Measurements from ENCODE around the gene OAS2. TPM values are rescaled to one million over a fixed set of nuclear protein-coding genes. Genes with fewer than 3 reads are reported as not detected.
A peak's percentile ranks its signal among the peaks of the same experiment; 100 is the strongest.

The OAS2 gene, protein sequence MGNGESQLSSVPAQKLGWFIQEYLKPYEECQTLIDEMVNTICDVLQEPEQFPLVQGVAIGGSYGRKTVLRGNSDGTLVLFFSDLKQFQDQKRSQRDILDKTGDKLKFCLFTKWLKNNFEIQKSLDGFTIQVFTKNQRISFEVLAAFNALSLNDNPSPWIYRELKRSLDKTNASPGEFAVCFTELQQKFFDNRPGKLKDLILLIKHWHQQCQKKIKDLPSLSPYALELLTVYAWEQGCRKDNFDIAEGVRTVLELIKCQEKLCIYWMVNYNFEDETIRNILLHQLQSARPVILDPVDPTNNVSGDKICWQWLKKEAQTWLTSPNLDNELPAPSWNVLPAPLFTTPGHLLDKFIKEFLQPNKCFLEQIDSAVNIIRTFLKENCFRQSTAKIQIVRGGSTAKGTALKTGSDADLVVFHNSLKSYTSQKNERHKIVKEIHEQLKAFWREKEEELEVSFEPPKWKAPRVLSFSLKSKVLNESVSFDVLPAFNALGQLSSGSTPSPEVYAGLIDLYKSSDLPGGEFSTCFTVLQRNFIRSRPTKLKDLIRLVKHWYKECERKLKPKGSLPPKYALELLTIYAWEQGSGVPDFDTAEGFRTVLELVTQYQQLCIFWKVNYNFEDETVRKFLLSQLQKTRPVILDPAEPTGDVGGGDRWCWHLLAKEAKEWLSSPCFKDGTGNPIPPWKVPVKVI
- total RNA-seq, result 100 to 1,000 TPM; 191 to 196 TPM

DNA sequence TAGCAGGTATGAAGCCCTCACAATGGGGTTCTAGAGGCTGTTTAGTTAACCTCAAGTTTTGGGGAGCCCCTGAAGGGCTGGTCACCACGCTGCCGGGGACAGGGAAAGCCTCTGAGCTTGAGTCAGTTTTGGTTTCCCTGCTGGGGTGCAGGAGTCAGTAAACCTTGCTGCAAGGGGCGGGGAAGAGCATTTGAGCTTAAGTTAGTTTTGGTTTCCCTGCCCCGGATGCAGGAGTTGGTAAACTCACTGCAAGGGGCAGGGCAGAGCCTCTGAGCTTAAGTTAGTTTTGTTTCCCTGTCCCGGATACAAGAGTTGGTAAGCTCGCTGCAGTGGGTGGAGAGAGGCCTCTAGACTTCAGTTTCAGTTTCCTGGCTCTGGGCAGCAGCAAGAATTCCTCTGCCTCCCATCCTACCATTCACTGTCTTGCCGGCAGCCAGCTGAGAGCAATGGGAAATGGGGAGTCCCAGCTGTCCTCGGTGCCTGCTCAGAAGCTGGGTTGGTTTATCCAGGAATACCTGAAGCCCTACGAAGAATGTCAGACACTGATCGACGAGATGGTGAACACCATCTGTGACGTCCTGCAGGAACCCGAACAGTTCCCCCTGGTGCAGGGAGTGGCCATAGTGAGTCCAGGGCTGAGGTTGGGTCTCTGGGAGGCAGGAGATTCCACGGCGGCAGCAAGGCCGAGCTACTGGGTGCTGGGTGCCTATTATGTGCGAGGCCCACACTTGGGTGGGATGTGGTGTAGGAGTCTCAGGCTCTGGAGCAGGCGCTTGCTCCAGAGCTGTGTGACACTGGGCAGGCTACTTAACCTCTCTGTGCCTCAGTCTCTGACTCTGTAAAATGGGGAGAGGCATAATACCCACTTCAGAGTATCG is at the start of gene OAS2:
Gene OAS2 (plus strand): TSS at position 357 of the 878 bp plus-strand sequence. CDS start 90 bp downstream, at position 447.
- H3K36me3 Mint-ChIP-seq (ENCODE audit: low read depth), result peaks cover 48% of the 10 kb centered on the region
- H3K27ac Mint-ChIP-seq, result peak within 1 kb of the TSS; percentile 100
- CTCF ChIA-PET, result interaction anchor here (1.2 to 4.9 kb wide), 7 partner anchors 10 to 77 kb away, joined by 4 to 68 read pairs (median 9); partner anchors contain the start of genes OAS1 and OAS3
- H3K27me3 Mint-ChIP-seq (ENCODE audit: low read depth), result no peaks in the 10 kb centered on the region
- peak within 1 kb of the TSS; percentile 81 for H3K4me3 Mint-ChIP-seq
- intact Hi-C loops (cut with micrococcal nuclease), result loop anchor here (1.0 to 10.0 kb wide), 10 partner anchors 10 to 966 kb away; partner anchors contain the start of genes ERP29, OAS3, TMEM116 and TPCN1
- H3K9me3 Mint-ChIP-seq, result peaks cover 15% of the 10 kb centered on the region
- DNase-seq, result peak; percentile 93
- H3K4me1 Mint-ChIP-seq (ENCODE audit: low read depth), result peaks cover 36% of the 10 kb centered on the region

DNA sequence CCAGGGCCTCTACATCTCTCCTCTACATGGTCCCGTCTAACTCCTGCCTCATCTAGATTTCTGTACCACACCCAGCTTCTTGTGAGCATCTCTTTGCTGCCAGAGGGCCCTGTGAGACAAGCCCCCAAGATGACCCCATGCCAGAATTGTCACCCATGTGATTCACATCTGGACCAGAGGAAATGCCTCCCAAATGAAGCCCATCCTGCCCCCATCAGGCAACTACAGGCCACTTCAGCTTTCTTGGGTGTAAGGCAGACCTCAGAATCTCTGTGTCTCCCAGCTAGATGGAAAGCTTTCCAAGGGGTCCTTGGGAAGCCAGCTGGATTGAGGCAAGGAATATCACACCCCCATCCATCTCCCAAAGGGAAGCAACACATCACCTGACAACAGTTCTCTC is 49.3 kb upstream of the OAS2 start:
- H3K36me3 Mint-ChIP-seq (ENCODE audit: low read depth), result no peaks in the 10 kb centered on the region
- intact Hi-C loops (cut with micrococcal nuclease), result no loop called here
- no peak overlapping the region for H3K4me3 Mint-ChIP-seq
- H3K9me3 Mint-ChIP-seq, result peaks cover 6% of the 10 kb centered on the region
- no peaks in the 10 kb centered on the region for H3K4me1 Mint-ChIP-seq (ENCODE audit: low read depth)
- no peaks in the 10 kb centered on the region for H3K27me3 Mint-ChIP-seq (ENCODE audit: low read depth)
- DNase-seq, result no peak
- H3K27ac Mint-ChIP-seq, result no peak overlapping the region
- CTCF ChIA-PET, result interaction anchor here (0.9 kb wide), 1 partner anchor 34 kb away, joined by 3 read pairs; no protein-coding TSS in a partner anchor

- no peaks in the 10 kb centered on the region for H3K36me3 Mint-ChIP-seq (ENCODE audit: low read depth)
- H3K27ac Mint-ChIP-seq, result no peak overlapping the region
- H3K9me3 Mint-ChIP-seq, result peaks cover 6% of the 10 kb centered on the region
- H3K4me3 Mint-ChIP-seq, result no peak overlapping the region
- H3K4me1 Mint-ChIP-seq (ENCODE audit: low read depth), result peaks cover 3% of the 10 kb centered on the region
- intact Hi-C loops (cut with micrococcal nuclease), result no loop called here
- DNase-seq, result no peak
- no peaks in the 10 kb centered on the region for H3K27me3 Mint-ChIP-seq (ENCODE audit: low read depth)
- CTCF ChIA-PET, result interaction anchor here (0.9 kb wide), 1 partner anchor 33 kb away, joined by 3 read pairs; no protein-coding TSS in a partner anchor
Observed at GRCh38 chr12:112929715-112930114, 48.6 kb upstream of the OAS2 start.

DNA sequence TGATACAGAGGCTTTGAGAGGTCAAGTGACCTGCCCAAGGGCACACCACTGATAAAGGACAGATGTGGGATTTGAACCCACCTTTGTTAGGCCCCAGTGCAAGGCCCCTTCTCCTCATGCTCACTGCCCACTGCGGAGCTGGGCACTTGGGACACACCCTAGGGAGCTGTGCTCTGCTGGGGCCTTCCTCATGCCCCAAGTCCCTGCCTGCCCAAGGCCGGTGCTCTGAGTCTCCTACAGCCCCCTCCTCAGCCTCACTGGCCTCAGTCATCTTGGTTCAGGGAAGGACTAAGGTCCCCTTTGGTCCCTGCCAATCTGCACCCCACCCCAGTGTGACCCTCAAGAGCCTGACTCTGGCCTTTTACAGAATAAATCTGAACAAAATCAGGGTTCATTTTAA is 48.0 kb upstream of the OAS2 start:
- CTCF ChIA-PET, result no interaction called here
- H3K27me3 Mint-ChIP-seq (ENCODE audit: low read depth), result no peaks in the 10 kb centered on the region
- no peak overlapping the region for H3K27ac Mint-ChIP-seq
- H3K36me3 Mint-ChIP-seq (ENCODE audit: low read depth), result no peaks in the 10 kb centered on the region
- intact Hi-C loops (cut with micrococcal nuclease), result no loop called here
- H3K4me3 Mint-ChIP-seq, result no peak overlapping the region
- peaks cover 3% of the 10 kb centered on the region for H3K4me1 Mint-ChIP-seq (ENCODE audit: low read depth)
- H3K9me3 Mint-ChIP-seq, result peaks cover 6% of the 10 kb centered on the region
- DNase-seq, result no peak

DNA sequence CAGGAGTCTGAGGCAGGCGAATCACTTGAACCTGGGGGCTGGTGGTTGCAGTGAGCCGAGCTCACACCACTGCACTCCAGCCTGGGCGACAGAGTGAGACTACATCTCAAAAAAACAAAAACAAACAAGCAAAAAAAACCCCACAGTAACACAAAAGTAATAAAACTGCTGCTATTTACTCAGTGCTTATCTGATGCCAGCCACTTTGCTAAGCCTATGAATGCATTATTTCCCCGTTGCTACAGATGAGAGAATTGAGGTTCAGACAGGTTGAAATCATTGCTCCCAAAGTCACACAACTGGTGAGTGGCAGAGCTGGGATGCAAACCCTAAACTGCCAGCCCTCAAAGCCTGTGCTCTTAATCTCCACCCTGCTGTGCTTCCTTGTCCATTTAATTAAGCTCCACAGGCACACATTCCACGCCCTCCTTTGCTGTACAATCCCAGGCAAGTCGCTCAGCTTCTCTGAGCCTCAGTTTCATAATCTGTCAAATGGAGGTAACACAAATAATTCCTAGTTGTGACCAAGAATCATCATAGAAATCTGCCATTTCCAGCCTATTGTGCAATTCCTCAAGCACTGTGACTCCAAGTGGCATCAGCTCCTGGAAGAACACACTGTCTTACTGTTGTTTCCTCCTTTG is 45.7 kb upstream of the OAS2 start:
- intact Hi-C loops (cut with micrococcal nuclease), result no loop called here

DNA sequence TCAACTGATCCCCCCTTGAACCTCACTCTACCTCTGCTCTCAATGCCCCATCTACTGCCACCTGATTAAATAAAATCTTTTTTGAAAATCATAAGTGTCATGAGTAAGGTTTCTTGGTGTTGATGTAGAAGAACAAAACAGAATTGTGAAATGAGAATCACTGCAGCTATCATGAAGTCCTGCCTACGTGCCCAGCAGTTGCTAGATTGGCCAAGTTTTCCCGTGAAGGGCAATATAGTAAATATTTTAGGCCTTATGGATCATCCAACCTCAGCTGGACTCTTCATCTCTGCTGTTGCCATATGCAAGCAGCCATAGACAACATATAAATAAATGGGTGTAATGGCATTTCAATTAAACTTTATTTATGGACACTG is 45.2 kb upstream of the OAS2 start:
- no peak for DNase-seq
- no peak overlapping the region for H3K4me3 Mint-ChIP-seq
- intact Hi-C loops (cut with micrococcal nuclease), result no loop called here
- no peaks in the 10 kb centered on the region for H3K9me3 Mint-ChIP-seq
- peaks cover 14% of the 10 kb centered on the region for H3K4me1 Mint-ChIP-seq (ENCODE audit: low read depth)
- no peak overlapping the region for H3K27ac Mint-ChIP-seq
- CTCF ChIA-PET, result interaction anchor here (2.2 to 2.3 kb wide), 2 partner anchors 10 to 32 kb away, joined by 5 to 10 read pairs; no protein-coding TSS in a partner anchor
- H3K36me3 Mint-ChIP-seq (ENCODE audit: low read depth), result peaks cover 1% of the 10 kb centered on the region
- H3K27me3 Mint-ChIP-seq (ENCODE audit: low read depth), result no peaks in the 10 kb centered on the region

More for the DNA sequence above, 45.7 kb upstream of the OAS2 start:
- Mint-ChIP-seq H3K4me3 (no peak overlapping the region), H3K4me1 (ENCODE audit: low read depth) (peaks cover 9% of the 10 kb centered on the region), H3K27ac (no peak overlapping the region), H3K27me3 (ENCODE audit: low read depth) (no peaks in the 10 kb centered on the region), H3K36me3 (ENCODE audit: low read depth) (no peaks in the 10 kb centered on the region), H3K9me3 (peaks cover 3% of the 10 kb centered on the region)
- CTCF ChIA-PET, result interaction anchor here (2.2 to 2.3 kb wide), 2 partner anchors 11 to 32 kb away, joined by 5 to 10 read pairs; no protein-coding TSS in a partner anchor
- DNase-seq, result no peak

- Mint-ChIP-seq H3K4me1 (ENCODE audit: low read depth) (peaks cover 31% of the 10 kb centered on the region), H3K27me3 (ENCODE audit: low read depth) (no peaks in the 10 kb centered on the region), H3K4me3 (no peak overlapping the region), H3K27ac (no peak overlapping the region), H3K36me3 (ENCODE audit: low read depth) (peaks cover 1% of the 10 kb centered on the region), H3K9me3 (no peaks in the 10 kb centered on the region)
- CTCF ChIA-PET, result no interaction called here
- no peak for DNase-seq
- intact Hi-C loops (cut with micrococcal nuclease), result loop anchor here (2.0 kb wide), 1 partner anchor 29 kb away; the partner anchor contains the start of gene OAS1
Observed at GRCh38 chr12:112936264-112936663, 42.1 kb upstream of the OAS2 start.

GRCh38 chr12:112936927-112937326 is 41.4 kb upstream of the OAS2 start:
- Mint-ChIP-seq H3K4me1 (ENCODE audit: low read depth) (peaks cover 31% of the 10 kb centered on the region), H3K9me3 (no peaks in the 10 kb centered on the region), H3K27ac (no peak overlapping the region), H3K27me3 (ENCODE audit: low read depth) (no peaks in the 10 kb centered on the region), H3K36me3 (ENCODE audit: low read depth) (peaks cover 1% of the 10 kb centered on the region), H3K4me3 (peak overlapping the region; percentile 3)
- CTCF ChIA-PET, result interaction anchor here (0.9 to 1.6 kb wide), 2 partner anchors 30 to 37 kb away, joined by 3 to 5 read pairs; partner anchors contain the start of gene OAS1
- DNase-seq, result no peak
- intact Hi-C loops (cut with micrococcal nuclease), result loop anchor here (2.0 kb wide), 1 partner anchor 30 kb away; the partner anchor contains the start of gene OAS1

- DNase-seq, result peak; percentile 61
- peak within 1 kb of the TSS; percentile 80 for H3K4me3 Mint-ChIP-seq
- H3K4me1 Mint-ChIP-seq (ENCODE audit: low read depth), result peaks cover 31% of the 10 kb centered on the region
- peak within 1 kb of the TSS; percentile 67 for H3K27ac Mint-ChIP-seq
- no peaks in the 10 kb centered on the region for H3K27me3 Mint-ChIP-seq (ENCODE audit: low read depth)
- peaks cover 1% of the 10 kb centered on the region for H3K36me3 Mint-ChIP-seq (ENCODE audit: low read depth)
- no peaks in the 10 kb centered on the region for H3K9me3 Mint-ChIP-seq
- CTCF ChIA-PET, result interaction anchor here (0.9 to 1.6 kb wide), 6 partner anchors 31 to 55 kb away, joined by 3 to 9 read pairs (median 4); partner anchors contain the start of genes OAS1 and OAS2
- intact Hi-C loops (cut with micrococcal nuclease), result loop anchor here (1.0 to 2.0 kb wide), 3 partner anchors 31 to 40 kb away; partner anchors contain the start of genes OAS1 and OAS2
Observed at GRCh38 chr12:112937741-112938719, 40.3 kb upstream of the OAS2 start, which contains the start of gene OAS3. TSS of gene OAS3 (plus strand) at chr12:112938474. CDS start at chr12:112938531, 57 bp downstream.

DNA sequence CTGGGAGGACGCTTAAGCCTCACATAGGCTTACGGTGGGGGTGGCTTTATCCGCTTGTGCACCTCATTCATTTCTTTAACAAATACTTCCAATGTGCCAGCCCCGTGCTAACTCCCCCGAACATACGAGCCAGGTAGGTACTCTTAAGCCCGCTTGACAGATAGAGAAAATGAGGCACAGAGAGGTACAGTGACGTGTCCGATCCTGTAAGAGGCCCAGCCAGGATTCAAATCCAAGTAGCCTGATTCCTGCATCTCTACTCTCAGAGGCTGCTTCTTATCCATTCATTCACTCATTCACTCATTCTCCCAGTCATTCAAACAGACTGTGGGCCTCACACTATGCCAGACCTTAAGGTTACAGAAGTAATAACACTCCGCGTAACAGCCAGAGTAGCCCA is 39.6 kb upstream of the OAS2 start:
- H3K9me3 Mint-ChIP-seq, result no peaks in the 10 kb centered on the region
- DNase-seq, result no peak
- H3K4me3 Mint-ChIP-seq, result peak overlapping the region; percentile 80
- peaks cover 1% of the 10 kb centered on the region for H3K36me3 Mint-ChIP-seq (ENCODE audit: low read depth)
- H3K27ac Mint-ChIP-seq, result peak overlapping the region; percentile 50
- CTCF ChIA-PET, result interaction anchor here (1.0 to 1.6 kb wide), 6 partner anchors 31 to 55 kb away, joined by 3 to 9 read pairs (median 4); partner anchors contain the start of gene OAS2
- peaks cover 31% of the 10 kb centered on the region for H3K4me1 Mint-ChIP-seq (ENCODE audit: low read depth)
- no peaks in the 10 kb centered on the region for H3K27me3 Mint-ChIP-seq (ENCODE audit: low read depth)
- intact Hi-C loops (cut with micrococcal nuclease), result loop anchor here (1.0 kb wide), 2 partner anchors 38 to 40 kb away; partner anchors contain the start of gene OAS2

Data from activated naive CD4-positive, alpha-beta T cell treated with anti-CD3 and anti-CD28 coated beads for 36 hours (primary cell).